GM18909 (cell line): ENCODE measurements around the gene UBE2L3.
"Not testable (repeated sequence)": the region's sequence is repeated elsewhere in the genome, so short reads cannot be mapped to it uniquely, and the experiment has no call there.

ENCODE experiments used
- ATAC-seq: cut with Tn5 transposase; IDR thresholded peaks from one replicate; pipeline ENCODE4 v1.9.1; 2021; ENCODE audit warnings: mild to moderate bottlenecking; ENCODE audit not compliant: unreplicated experiment, poor library complexity

UBE2L3 gene

GRCh38 chr22:21624880-21625791 lies 57.6 kb downstream of the UBE2L3 start:
- no peak for ATAC-seq

- no peak for ATAC-seq
Observed at GRCh38 chr22:21626073-21626734, 58.7 kb downstream of the UBE2L3 start.

- ATAC-seq, result no peak
Observed at GRCh38 chr22:21626735-21627469, 59.4 kb downstream of the UBE2L3 start.

- ATAC-seq, result no peak
Observed at GRCh38 chr22:21628386-21629254, 61.1 kb downstream of the UBE2L3 start.

GRCh38 chr22:21629255-21630149 lies 62.0 kb downstream of the UBE2L3 start, which contains the start of gene YDJC:
Gene YDJC, minus strand, starts transcription at chr22:21630022. Its CDS starts 8 bp downstream, at chr22:21630014.
- ATAC-seq, result peak; percentile 85

GRCh38 chr22:21631025-21631424 lies 63.5 kb downstream of the UBE2L3 start:
- ATAC-seq, result no peak

- no peak for ATAC-seq
Observed at GRCh38 chr22:21632237-21632895, 64.9 kb downstream of the UBE2L3 start, which contains the start of gene CCDC116. Gene CCDC116, plus strand, starts transcription at chr22:21632760. Its CDS starts 422 bp downstream, at chr22:21633182.

GRCh38 chr22:21632931-21633330 lies 65.4 kb downstream of the UBE2L3 start:
- ATAC-seq, result no peak

GRCh38 chr22:21633481-21633880 lies 66.0 kb downstream of the UBE2L3 start:
- ATAC-seq, result no peak

- no peak for ATAC-seq
Observed at GRCh38 chr22:21634081-21634480, 66.6 kb downstream of the UBE2L3 start.

GRCh38 chr22:21634844-21635243 lies 67.3 kb downstream of the UBE2L3 start:
- no peak for ATAC-seq

GRCh38 chr22:21635771-21636510 lies 68.4 kb downstream of the UBE2L3 start:
- no peak for ATAC-seq

GRCh38 chr22:21636629-21637218 lies 69.2 kb downstream of the UBE2L3 start:
- ATAC-seq, result no peak

- not testable (repeated sequence) for ATAC-seq
Observed at GRCh38 chr22:21637450-21637849, 69.9 kb downstream of the UBE2L3 start.

GRCh38 chr22:21639359-21639758 lies 71.8 kb downstream of the UBE2L3 start:
- no peak for ATAC-seq

GRCh38 chr22:21640810-21641209 lies 73.3 kb downstream of the UBE2L3 start:
- no peak for ATAC-seq

GRCh38 chr22:21641417-21641788 lies 73.9 kb downstream of the UBE2L3 start:
- peak; percentile 2 for ATAC-seq
